Glutamatergic neuron (in vitro differentiated cells): ENCODE measurements around the gene PODXL. TPM values are rescaled to one million over a fixed set of nuclear protein-coding genes. Genes with fewer than 3 reads are reported as not detected.
"Not testable (repeated sequence)": the region's sequence is repeated elsewhere in the genome, so short reads cannot be mapped to it uniquely, and the experiment has no call there.

Source experiments
- DNase-seq: peaks from one replicate; pipeline ENCODE4 v3.0.0; 2022
- H3K27ac Mint-ChIP-seq: one replicate; pipeline ENCODE4 v1.8.0; 2020; ENCODE audit warnings: mild to moderate bottlenecking, mixed read lengths, inconsistent platforms; ENCODE audit not compliant: unreplicated experiment
- H3K27me3 Mint-ChIP-seq: one replicate; pipeline ENCODE4 v1.8.0; 2020; ENCODE audit warnings: mild to moderate bottlenecking, moderate library complexity, mixed read lengths, inconsistent platforms; ENCODE audit not compliant: unreplicated experiment
- H3K36me3 Mint-ChIP-seq: one replicate; pipeline ENCODE4 v1.8.0; 2020; ENCODE audit warnings: mild to moderate bottlenecking, mixed read lengths, inconsistent platforms; ENCODE audit not compliant: unreplicated experiment
- H3K4me1 Mint-ChIP-seq: one replicate; pipeline ENCODE4 v1.8.0; 2020; ENCODE audit warnings: mild to moderate bottlenecking, low read depth, mixed read lengths, inconsistent platforms; ENCODE audit not compliant: unreplicated experiment
- H3K4me3 Mint-ChIP-seq: one replicate; pipeline ENCODE4 v1.8.0; 2020; ENCODE audit warnings: mild to moderate bottlenecking, mixed read lengths, inconsistent platforms; ENCODE audit not compliant: unreplicated experiment
- H3K9me3 Mint-ChIP-seq: one replicate; pipeline ENCODE4 v1.8.0; 2020; ENCODE audit warnings: mild to moderate bottlenecking, moderate library complexity, mixed read lengths, inconsistent platforms; ENCODE audit not compliant: unreplicated experiment
- CTCF ChIP-seq: fragments of 200-600 bp; sonication (generic); IDR thresholded peaks from one replicate; pipeline ENCODE4 v1.5.0; 2021; ENCODE audit not compliant: partially characterized antibody, unreplicated experiment
- total RNA-seq: library from RNA; stranded (reverse); fragmentation: NEBNext Ultra II Directional; extraction: Animal tissue kit (Norgen Biotek cat#: 25700); gene quantifications from one replicate; pipeline ENCODE4 v1.2.1, GENCODE V29; 2021; ENCODE audit not compliant: unreplicated experiment

Gene PODXL
- total RNA-seq, 1 donor from 2014 or later: 12.3 TPM

- no peak overlapping the region for H3K27ac Mint-ChIP-seq
- no peaks in the 10 kb centered on the region for H3K9me3 Mint-ChIP-seq
- no peaks in the 10 kb centered on the region for H3K36me3 Mint-ChIP-seq
- TF ChIP-seq CTCF: no peak
- no peaks in the 10 kb centered on the region for H3K27me3 Mint-ChIP-seq
- H3K4me1 Mint-ChIP-seq: no peaks in the 10 kb centered on the region
- DNase-seq: no peak
- H3K4me3 Mint-ChIP-seq: no peak overlapping the region
These were observed 88.6 kb downstream of the PODXL start for GRCh38 chr7:131467788-131468187.

- Mint-ChIP-seq H3K27ac (no peak overlapping the region), H3K4me3 (no peak overlapping the region), H3K27me3 (no peaks in the 10 kb centered on the region), H3K9me3 (no peaks in the 10 kb centered on the region), H3K4me1 (no peaks in the 10 kb centered on the region), H3K36me3 (no peaks in the 10 kb centered on the region)
- DNase-seq: no peak
- no peak for TF ChIP-seq CTCF
These were observed 89.6 kb downstream of the PODXL start for GRCh38 chr7:131466735-131467365.

- DNase-seq, H3K4me1 Mint-ChIP-seq, H3K27me3 Mint-ChIP-seq, H3K4me3 Mint-ChIP-seq, H3K36me3 Mint-ChIP-seq, H3K27ac Mint-ChIP-seq, H3K9me3 Mint-ChIP-seq: not testable (repeated sequence)
These were observed 93.7 kb downstream of the PODXL start for GRCh38 chr7:131462715-131463114.

GRCh38 chr7:131462059-131462458 lies 94.4 kb downstream of the PODXL start:
- Mint-ChIP-seq H3K9me3 (peaks cover 3% of the 10 kb centered on the region), H3K27me3 (no peaks in the 10 kb centered on the region), H3K27ac (no peak overlapping the region), H3K4me1 (no peaks in the 10 kb centered on the region), H3K36me3 (no peaks in the 10 kb centered on the region), H3K4me3 (no peak overlapping the region)
- no peak for TF ChIP-seq CTCF
- no peak for DNase-seq

GRCh38 chr7:131459256-131459655 lies 97.2 kb downstream of the PODXL start:
- Mint-ChIP-seq H3K9me3 (peaks cover 3% of the 10 kb centered on the region), H3K27ac (no peak overlapping the region), H3K4me3 (no peak overlapping the region)

More at GRCh38 chr7:131459256-131459655, 97.2 kb downstream of the PODXL start:
- Mint-ChIP-seq H3K36me3 (no peaks in the 10 kb centered on the region), H3K27me3 (no peaks in the 10 kb centered on the region), H3K4me1 (peaks cover 9% of the 10 kb centered on the region)
- no peak for TF ChIP-seq CTCF
- DNase-seq: no peak
